Coronary artery (tissue), 2 donors: ENCODE results near the gene KAZN.

Source experiments
- DNase-seq: peaks from one replicate; pipeline ENCODE4 v3.0.0-alpha.2; 2017; ENCODE audit warnings: low spot score
- H3K27ac ChIP-seq, 2 donors: fragments of 200-600 bp; sonication (generic); one replicate each; pipeline ENCODE4 v1.5.1; 2016 to 2019
- H3K4me3 ChIP-seq: fragments of 200-600 bp; sonication (generic); 2 replicates; pipeline ENCODE4 v1.5.1; 2016; ENCODE audit warnings: mild to moderate bottlenecking, moderate library complexity
- TF ChIP-seq, protein P1 (sequence below): fragments of 200-600 bp; sonication (generic); IDR thresholded peaks from one replicate; pipeline ENCODE4 v1.5.1; 2019; ENCODE audit warnings: antibody characterized with exemption

The KAZN gene

GRCh38 chr1:14598498-14599182 is at the start of gene KAZN:
KAZN (plus strand) TSS chr1:14598685.
- peak within 1 kb of the TSS; percentile 63 for H3K4me3 ChIP-seq
- no peak within 1 kb of the TSS for H3K27ac ChIP-seq
- no peak for DNase-seq
- TF ChIP-seq, protein P1, sequence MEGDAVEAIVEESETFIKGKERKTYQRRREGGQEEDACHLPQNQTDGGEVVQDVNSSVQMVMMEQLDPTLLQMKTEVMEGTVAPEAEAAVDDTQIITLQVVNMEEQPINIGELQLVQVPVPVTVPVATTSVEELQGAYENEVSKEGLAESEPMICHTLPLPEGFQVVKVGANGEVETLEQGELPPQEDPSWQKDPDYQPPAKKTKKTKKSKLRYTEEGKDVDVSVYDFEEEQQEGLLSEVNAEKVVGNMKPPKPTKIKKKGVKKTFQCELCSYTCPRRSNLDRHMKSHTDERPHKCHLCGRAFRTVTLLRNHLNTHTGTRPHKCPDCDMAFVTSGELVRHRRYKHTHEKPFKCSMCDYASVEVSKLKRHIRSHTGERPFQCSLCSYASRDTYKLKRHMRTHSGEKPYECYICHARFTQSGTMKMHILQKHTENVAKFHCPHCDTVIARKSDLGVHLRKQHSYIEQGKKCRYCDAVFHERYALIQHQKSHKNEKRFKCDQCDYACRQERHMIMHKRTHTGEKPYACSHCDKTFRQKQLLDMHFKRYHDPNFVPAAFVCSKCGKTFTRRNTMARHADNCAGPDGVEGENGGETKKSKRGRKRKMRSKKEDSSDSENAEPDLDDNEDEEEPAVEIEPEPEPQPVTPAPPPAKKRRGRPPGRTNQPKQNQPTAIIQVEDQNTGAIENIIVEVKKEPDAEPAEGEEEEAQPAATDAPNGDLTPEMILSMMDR, result no peak

GRCh38 chr1:14549897-14550620 is 48.4 kb upstream of the KAZN start:
- H3K4me3 ChIP-seq, result no peak overlapping the region
- DNase-seq, result no peak
- H3K27ac ChIP-seq, result no peak overlapping the region
- TF ChIP-seq, protein P1, result no peak

- TF ChIP-seq, protein P1, result no peak
- DNase-seq, result no peak
- no peak overlapping the region for H3K27ac ChIP-seq
- no peak overlapping the region for H3K4me3 ChIP-seq
Measured at GRCh38 chr1:14551386-14551785, 47.1 kb upstream of the KAZN start.

DNA sequence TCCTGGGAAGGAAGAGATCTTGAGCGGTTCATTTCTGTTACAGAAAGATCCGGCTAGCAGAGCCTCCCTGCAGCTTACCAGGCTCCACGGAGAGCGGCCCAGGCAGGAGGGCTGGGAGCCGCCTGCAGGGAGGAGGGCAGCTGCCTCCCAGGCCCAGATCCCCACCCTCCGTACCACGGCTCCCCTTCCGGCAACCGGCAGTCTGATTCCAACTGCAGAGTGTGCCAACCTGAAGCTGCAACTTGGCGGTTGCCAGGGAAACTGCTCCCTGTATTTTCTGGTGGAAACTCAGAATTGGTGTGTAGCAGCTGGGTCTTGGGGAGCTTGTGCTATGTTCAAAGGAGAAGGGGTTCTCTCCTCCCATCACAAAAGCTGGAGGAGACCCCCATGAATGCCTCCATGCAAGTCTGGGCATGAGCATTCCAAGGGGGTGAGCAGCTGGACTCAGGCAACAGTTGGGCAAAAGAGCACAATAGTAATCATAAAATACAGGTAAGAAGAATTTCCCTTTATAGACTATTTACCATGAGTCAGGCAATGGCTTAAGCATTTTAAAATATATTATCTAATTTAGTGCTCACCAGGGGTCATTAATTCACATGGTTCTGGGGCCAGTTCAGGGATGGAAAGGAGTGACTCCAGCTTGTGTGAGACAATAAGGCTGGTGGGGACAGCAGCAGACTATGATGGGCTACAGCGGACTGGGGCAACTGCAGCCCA is 46.1 kb upstream of the KAZN start:
- DNase-seq, result no peak
- H3K27ac ChIP-seq, result no peak overlapping the region
- no peak overlapping the region for H3K4me3 ChIP-seq
- TF ChIP-seq, protein P1, result no peak

DNA sequence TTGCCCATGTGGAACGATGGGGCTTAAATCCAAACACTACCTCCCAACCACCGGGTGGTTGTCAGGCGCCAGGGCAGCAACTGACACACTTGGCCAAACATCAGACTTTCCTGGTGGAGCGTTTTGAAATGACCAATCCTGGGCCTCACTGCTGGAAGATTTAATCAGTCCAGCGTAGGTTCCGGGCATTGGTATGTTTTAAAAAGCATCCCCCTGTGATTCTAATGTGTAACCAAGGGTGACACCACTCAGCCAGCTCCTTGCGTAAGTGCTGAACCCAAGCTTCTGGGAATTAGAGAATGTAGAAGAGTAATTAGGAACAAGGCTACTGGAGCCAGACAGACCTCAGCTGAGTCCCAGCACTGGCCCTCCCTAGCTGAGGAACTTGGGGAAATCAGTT is 44.8 kb upstream of the KAZN start:
- DNase-seq, result no peak
- Histone ChIP-seq H3K27ac (no peak overlapping the region), H3K4me3 (no peak overlapping the region)
- TF ChIP-seq, protein P1, result no peak

GRCh38 chr1:14555091-14555490 is 43.4 kb upstream of the KAZN start:
- H3K4me3 ChIP-seq, result no peak overlapping the region

More at GRCh38 chr1:14555091-14555490, 43.4 kb upstream of the KAZN start:
- TF ChIP-seq, protein P1, result no peak
- no peak for DNase-seq
- H3K27ac ChIP-seq, result no peak overlapping the region
